Stimulated activated CD4-positive, alpha-beta T cell treated with anti-CD3 and anti-CD28 coated beads, Interleukin-12 subunit alpha, Interleukin-12 subunit beta, amount 100 ng/mL, for 48 hours (primary cell): ENCODE data around the gene LMBR1.
"Not testable (repeated sequence)": the region's sequence is repeated elsewhere in the genome, so short reads cannot be mapped to it uniquely, and the experiment has no call there.

Experiments used
- DNase-seq, 3 donors: peaks; one replicate each; pipeline ENCODE4 v3.0.0-alpha.2; 2020; ENCODE audit warnings: low read depth in 2 of 3, low spot score in 1 of 3

LMBR1 gene

GRCh38 chr7:156759579-156760202, 133.3 kb downstream of the LMBR1 start:
- no peak for DNase-seq

GRCh38 chr7:156759143-156759542, 133.8 kb downstream of the LMBR1 start:
- no peak for DNase-seq

GRCh38 chr7:156754201-156754600, 138.8 kb downstream of the LMBR1 start:
- DNase-seq, result no peak

GRCh38 chr7:156753630-156754029, 139.4 kb downstream of the LMBR1 start:
- no peak for DNase-seq

- no peak for DNase-seq
Measured at GRCh38 chr7:156753229-156753560, 139.8 kb downstream of the LMBR1 start.

GRCh38 chr7:156752367-156753228, 140.4 kb downstream of the LMBR1 start:
- DNase-seq, result no peak

GRCh38 chr7:156751319-156751718, 141.7 kb downstream of the LMBR1 start:
- DNase-seq, result peak; percentile 27 to 45 (median 38)

GRCh38 chr7:156747718-156748117, 145.3 kb downstream of the LMBR1 start:
- DNase-seq, result no peak

- no peak for DNase-seq
Measured at GRCh38 chr7:156746891-156747290, 146.1 kb downstream of the LMBR1 start.

- no peak for DNase-seq
Measured at GRCh38 chr7:156739596-156739995, 153.4 kb downstream of the LMBR1 start.

- DNase-seq, result no peak
Measured at GRCh38 chr7:156735851-156736250, 157.1 kb downstream of the LMBR1 start.

GRCh38 chr7:156733638-156734037, 159.3 kb downstream of the LMBR1 start:
- no peak for DNase-seq

GRCh38 chr7:156732091-156732625, 160.8 kb downstream of the LMBR1 start:
- DNase-seq, result no peak

- no peak for DNase-seq
Measured at GRCh38 chr7:156731651-156732050, 161.3 kb downstream of the LMBR1 start.

- DNase-seq, result no peak
Measured at GRCh38 chr7:156725936-156726335, 167.0 kb downstream of the LMBR1 start.

GRCh38 chr7:156725073-156725472, 167.9 kb downstream of the LMBR1 start:
- no peak for DNase-seq

- no peak for DNase-seq
Measured at GRCh38 chr7:156722043-156722826, 170.7 kb downstream of the LMBR1 start.

GRCh38 chr7:156703773-156704482, 189.1 kb downstream of the LMBR1 start:
- no peak for DNase-seq

GRCh38 chr7:156703209-156703608, 189.8 kb downstream of the LMBR1 start:
- DNase-seq, result no peak

- no peak for DNase-seq
Measured at GRCh38 chr7:156702399-156702798, 190.6 kb downstream of the LMBR1 start.

- DNase-seq, result not testable (repeated sequence)
Measured at GRCh38 chr7:156701787-156702186, 191.2 kb downstream of the LMBR1 start.
